Measurements from ENCODE around the gene FAXDC2. TPM values are rescaled to one million over a fixed set of nuclear protein-coding genes. Genes with fewer than 3 reads are reported as not detected.

Gene FAXDC2
- total RNA-seq, 2 donors from 2014 or later: 2.3 to 6.2 TPM

GRCh38 chr5:154862766-154863165 is 12.4 kb upstream of the FAXDC2 start:
- no peak overlapping the region for H3K4me3 Mint-ChIP-seq
- H3K27me3 ChIP-seq (ENCODE audit: control insufficient read depth, insufficient read depth, low read length, poor library complexity, severe bottlenecking): no peaks in the 10 kb centered on the region
- peaks cover 17% of the 10 kb centered on the region for H3K4me1 Mint-ChIP-seq
- H3K9ac ChIP-seq (ENCODE audit: extremely low read depth, low read length, poor library complexity, severe bottlenecking): no peak overlapping the region
- peaks cover 44% of the 10 kb centered on the region for H3K36me3 ChIP-seq (ENCODE audit: control insufficient read depth, insufficient read depth, low read length)
- peaks cover 4% of the 10 kb centered on the region for H3K4me1 ChIP-seq (ENCODE audit: control insufficient read depth, insufficient read depth, low read length)
- H3K9me3 ChIP-seq (ENCODE audit: control insufficient read depth, low read length): no peaks in the 10 kb centered on the region
- H3K27me3 Mint-ChIP-seq (ENCODE audit: insufficient read depth): no peaks in the 10 kb centered on the region
- no peaks in the 10 kb centered on the region for H3K9me3 Mint-ChIP-seq
- 83 to 100% methylated on average over 1 of the region's 2 CpGs for WGBS, 2 experiments (ENCODE audit: insufficient coverage in 1 of 2, insufficient read length in 1 of 2)
- H3K27ac ChIP-seq (ENCODE audit: low read depth, low read length): no peak overlapping the region
- peaks cover 39% of the 10 kb centered on the region for H3K36me3 Mint-ChIP-seq (ENCODE audit: low read depth)
- TF ChIP-seq, protein P1, sequence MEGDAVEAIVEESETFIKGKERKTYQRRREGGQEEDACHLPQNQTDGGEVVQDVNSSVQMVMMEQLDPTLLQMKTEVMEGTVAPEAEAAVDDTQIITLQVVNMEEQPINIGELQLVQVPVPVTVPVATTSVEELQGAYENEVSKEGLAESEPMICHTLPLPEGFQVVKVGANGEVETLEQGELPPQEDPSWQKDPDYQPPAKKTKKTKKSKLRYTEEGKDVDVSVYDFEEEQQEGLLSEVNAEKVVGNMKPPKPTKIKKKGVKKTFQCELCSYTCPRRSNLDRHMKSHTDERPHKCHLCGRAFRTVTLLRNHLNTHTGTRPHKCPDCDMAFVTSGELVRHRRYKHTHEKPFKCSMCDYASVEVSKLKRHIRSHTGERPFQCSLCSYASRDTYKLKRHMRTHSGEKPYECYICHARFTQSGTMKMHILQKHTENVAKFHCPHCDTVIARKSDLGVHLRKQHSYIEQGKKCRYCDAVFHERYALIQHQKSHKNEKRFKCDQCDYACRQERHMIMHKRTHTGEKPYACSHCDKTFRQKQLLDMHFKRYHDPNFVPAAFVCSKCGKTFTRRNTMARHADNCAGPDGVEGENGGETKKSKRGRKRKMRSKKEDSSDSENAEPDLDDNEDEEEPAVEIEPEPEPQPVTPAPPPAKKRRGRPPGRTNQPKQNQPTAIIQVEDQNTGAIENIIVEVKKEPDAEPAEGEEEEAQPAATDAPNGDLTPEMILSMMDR (conservative IDR thresholded peaks at IDR 0.05): no peak
- no peak for DNase-seq
- H3K4me3 ChIP-seq (ENCODE audit: low read length): no peak overlapping the region
- no peak overlapping the region for H3K27ac Mint-ChIP-seq

DNA sequence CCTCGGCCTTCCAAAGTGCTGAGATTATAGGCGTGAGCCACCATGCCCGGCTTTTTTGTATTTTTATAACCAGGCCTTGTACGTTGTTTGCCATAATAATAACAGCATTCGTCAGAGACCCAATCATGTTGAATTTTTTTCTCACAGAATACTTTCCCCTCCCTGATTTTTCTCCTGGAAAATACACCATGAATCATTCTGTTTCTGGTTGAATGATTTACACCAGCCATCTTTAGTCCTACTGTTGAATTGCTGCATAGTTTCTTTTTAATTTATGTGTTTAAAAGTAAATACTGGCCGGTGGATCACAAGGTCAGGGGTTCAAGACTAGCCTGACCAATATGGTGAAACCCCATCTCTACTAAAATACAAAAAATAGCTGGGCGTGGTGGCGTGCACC is 11.5 kb upstream of the FAXDC2 start:
- no peak overlapping the region for H3K27ac ChIP-seq (ENCODE audit: low read depth, low read length)
- H3K4me1 ChIP-seq (ENCODE audit: control insufficient read depth, insufficient read depth, low read length): peaks cover 4% of the 10 kb centered on the region
- no peaks in the 10 kb centered on the region for H3K27me3 Mint-ChIP-seq (ENCODE audit: insufficient read depth)
- no peak overlapping the region for H3K4me3 ChIP-seq (ENCODE audit: low read length)
- peaks cover 19% of the 10 kb centered on the region for H3K4me1 Mint-ChIP-seq
- peaks cover 38% of the 10 kb centered on the region for H3K36me3 ChIP-seq (ENCODE audit: control insufficient read depth, insufficient read depth, low read length)
- DNase-seq: no peak
- no peaks in the 10 kb centered on the region for H3K9me3 Mint-ChIP-seq
- no peak overlapping the region for H3K9ac ChIP-seq (ENCODE audit: extremely low read depth, low read length, poor library complexity, severe bottlenecking)
- peaks cover 35% of the 10 kb centered on the region for H3K36me3 Mint-ChIP-seq (ENCODE audit: low read depth)
- H3K27me3 ChIP-seq (ENCODE audit: control insufficient read depth, insufficient read depth, low read length, poor library complexity, severe bottlenecking): no peaks in the 10 kb centered on the region
- H3K9me3 ChIP-seq (ENCODE audit: control insufficient read depth, low read length): no peaks in the 10 kb centered on the region
- no peak overlapping the region for H3K4me3 Mint-ChIP-seq
- TF ChIP-seq, protein P1 (conservative IDR thresholded peaks at IDR 0.05): no peak
- WGBS, 2 experiments (ENCODE audit: insufficient coverage in 1 of 2, insufficient read length in 1 of 2): 91 to 96% methylated on average over 7 to 8 of the region's 8 CpGs
- no peak overlapping the region for H3K27ac Mint-ChIP-seq

GRCh38 chr5:154860765-154861164 is 10.4 kb upstream of the FAXDC2 start:
- Mint-ChIP-seq H3K36me3 (ENCODE audit: low read depth) (peaks cover 28% of the 10 kb centered on the region), H3K4me1 (peaks cover 22% of the 10 kb centered on the region), H3K4me3 (no peak overlapping the region), H3K9me3 (no peaks in the 10 kb centered on the region), H3K27ac (peak overlapping the region; percentile 100), H3K27me3 (ENCODE audit: insufficient read depth) (no peaks in the 10 kb centered on the region)
- Histone ChIP-seq H3K4me1 (ENCODE audit: control insufficient read depth, insufficient read depth, low read length) (peaks cover 4% of the 10 kb centered on the region), H3K9me3 (ENCODE audit: control insufficient read depth, low read length) (no peaks in the 10 kb centered on the region), H3K27ac (ENCODE audit: low read depth, low read length) (no peak overlapping the region), H3K36me3 (ENCODE audit: control insufficient read depth, insufficient read depth, low read length) (peaks cover 26% of the 10 kb centered on the region), H3K27me3 (ENCODE audit: control insufficient read depth, insufficient read depth, low read length, poor library complexity, severe bottlenecking) (no peaks in the 10 kb centered on the region), H3K9ac (ENCODE audit: extremely low read depth, low read length, poor library complexity, severe bottlenecking) (peak overlapping the region; percentile 24), H3K4me3 (ENCODE audit: low read length) (peak overlapping the region; percentile 95)
- no peak for DNase-seq
- TF ChIP-seq, protein P1 (conservative IDR thresholded peaks at IDR 0.05): no peak
- 86 to 87% methylated on average over 2 to 4 of the region's 4 CpGs for WGBS, 2 experiments (ENCODE audit: insufficient coverage in 1 of 2, insufficient read length in 1 of 2)

All from endodermal cell (in vitro differentiated cells).